Measurements from ENCODE around the gene GPRC5B.

Gene GPRC5B

DNA sequence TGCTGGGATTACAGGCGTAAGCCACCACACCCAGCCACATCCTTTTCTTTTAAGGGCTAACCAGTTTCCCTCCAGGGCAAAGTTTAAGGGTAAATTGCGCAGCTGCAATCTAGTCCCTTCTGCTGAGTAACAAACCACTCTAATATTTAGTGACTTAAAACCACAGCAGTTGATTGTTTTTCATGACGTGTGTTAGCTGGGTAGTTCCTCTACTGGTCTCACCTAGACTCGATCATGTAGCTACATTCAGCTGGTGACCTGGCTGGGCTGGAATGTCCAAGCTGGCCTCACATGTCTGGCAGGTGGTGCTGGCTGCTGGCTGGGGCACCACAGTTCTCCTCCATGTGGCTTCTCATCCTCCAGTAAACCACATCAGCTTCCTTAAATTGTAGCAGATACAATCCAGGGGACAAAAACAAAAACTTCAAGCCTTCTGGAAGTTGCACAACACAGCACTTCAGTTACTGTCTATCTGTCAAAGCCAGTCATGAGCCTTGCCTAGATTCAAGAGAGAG lies 75.5 kb downstream of the GPRC5B start:
- DNase-seq: no peak

DNA sequence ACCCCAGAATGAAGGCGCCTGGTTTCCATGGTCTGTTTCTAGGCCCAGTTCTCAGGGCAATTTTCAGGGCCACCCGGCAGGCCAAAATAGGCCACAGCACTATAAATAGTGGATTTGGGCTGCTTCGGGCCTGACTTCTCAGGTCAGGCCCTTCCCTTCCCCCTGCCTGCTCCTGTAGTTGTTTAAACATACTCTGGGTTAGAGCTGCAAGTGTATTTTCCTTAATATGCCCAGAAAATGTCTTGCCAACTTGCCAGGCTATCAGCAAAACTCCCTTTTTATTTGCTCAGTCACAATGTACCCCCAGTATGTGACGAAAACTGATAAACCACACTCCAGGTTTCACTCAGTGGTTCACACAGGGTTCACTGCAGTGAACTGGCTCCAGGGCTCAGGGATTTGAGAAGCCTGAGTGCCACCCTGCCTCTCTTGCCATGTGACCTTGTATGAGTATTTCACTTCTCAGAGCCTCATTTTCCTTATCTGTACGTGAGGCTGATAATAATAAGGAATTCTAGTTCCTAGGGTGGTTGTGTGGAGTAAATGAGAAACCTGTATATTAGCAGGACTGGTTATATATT lies 76.5 kb downstream of the GPRC5B start:
- no peak for DNase-seq

Measured in SIG-M5 (cell line).